OCI-LY3 (cell line): ENCODE data around the gene F8.

ENCODE experiments used
- EZH2phosphoT487 ChIP-seq: fragments of 200-600 bp; shearing (Covaris generic); IDR thresholded peaks from 2 replicates; pipeline ENCODE4 v1.6.1; 2018; ENCODE audit warnings: antibody characterized with exemption, mixed run types, low read depth
- TF ChIP-seq, protein P1 (sequence below): fragments of 200-600, 300-600 bp; sonication (generic); IDR thresholded peaks from 2 replicates; pipeline ENCODE4 v1.5.1; 2014; ENCODE audit warnings: antibody characterized with exemption, low read length, low read depth

DNA sequence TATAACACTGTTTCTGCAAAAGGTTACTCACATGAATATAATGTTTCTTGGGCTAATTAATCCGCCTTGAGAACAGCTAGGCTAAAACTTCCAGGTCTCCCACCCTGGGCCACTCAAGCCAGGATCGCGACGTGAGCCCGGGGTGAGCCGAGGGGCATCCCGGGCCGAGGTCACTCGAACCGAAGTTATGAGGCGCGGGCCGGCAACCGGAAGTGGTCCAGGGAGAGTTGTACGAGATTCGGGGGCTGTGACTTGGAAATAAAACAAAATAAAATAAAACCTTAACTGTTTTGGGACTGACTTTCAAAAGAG is 48.1 kb upstream of the F8 start:
- TF ChIP-seq, protein P1, sequence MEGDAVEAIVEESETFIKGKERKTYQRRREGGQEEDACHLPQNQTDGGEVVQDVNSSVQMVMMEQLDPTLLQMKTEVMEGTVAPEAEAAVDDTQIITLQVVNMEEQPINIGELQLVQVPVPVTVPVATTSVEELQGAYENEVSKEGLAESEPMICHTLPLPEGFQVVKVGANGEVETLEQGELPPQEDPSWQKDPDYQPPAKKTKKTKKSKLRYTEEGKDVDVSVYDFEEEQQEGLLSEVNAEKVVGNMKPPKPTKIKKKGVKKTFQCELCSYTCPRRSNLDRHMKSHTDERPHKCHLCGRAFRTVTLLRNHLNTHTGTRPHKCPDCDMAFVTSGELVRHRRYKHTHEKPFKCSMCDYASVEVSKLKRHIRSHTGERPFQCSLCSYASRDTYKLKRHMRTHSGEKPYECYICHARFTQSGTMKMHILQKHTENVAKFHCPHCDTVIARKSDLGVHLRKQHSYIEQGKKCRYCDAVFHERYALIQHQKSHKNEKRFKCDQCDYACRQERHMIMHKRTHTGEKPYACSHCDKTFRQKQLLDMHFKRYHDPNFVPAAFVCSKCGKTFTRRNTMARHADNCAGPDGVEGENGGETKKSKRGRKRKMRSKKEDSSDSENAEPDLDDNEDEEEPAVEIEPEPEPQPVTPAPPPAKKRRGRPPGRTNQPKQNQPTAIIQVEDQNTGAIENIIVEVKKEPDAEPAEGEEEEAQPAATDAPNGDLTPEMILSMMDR = no peak
- TF ChIP-seq EZH2phosphoT487 = no peak
